Skin epidermis (tissue), 12 donors: ENCODE results near the gene TTC6.

ENCODE experiments used
- H3K27ac ChIP-seq, 21 experiments: fragments of 200-600 bp; sonication (generic) in 11 of 21; one replicate each; pipeline ENCODE4 v1.5.0; 2020; ENCODE audit warnings: mild to moderate bottlenecking in 3 of 21, inconsistent platforms in 2 of 21, moderate library complexity in 2 of 21
- H3K4me3 ChIP-seq, 7 experiments: fragments of 200-600 bp; sonication (generic) in 2 of 7; one replicate each; pipeline ENCODE4 v1.5.0; 2020; ENCODE audit warnings: inconsistent platforms in 2 of 7, mild to moderate bottlenecking in 2 of 7, moderate library complexity in 1 of 7

The TTC6 gene

DNA sequence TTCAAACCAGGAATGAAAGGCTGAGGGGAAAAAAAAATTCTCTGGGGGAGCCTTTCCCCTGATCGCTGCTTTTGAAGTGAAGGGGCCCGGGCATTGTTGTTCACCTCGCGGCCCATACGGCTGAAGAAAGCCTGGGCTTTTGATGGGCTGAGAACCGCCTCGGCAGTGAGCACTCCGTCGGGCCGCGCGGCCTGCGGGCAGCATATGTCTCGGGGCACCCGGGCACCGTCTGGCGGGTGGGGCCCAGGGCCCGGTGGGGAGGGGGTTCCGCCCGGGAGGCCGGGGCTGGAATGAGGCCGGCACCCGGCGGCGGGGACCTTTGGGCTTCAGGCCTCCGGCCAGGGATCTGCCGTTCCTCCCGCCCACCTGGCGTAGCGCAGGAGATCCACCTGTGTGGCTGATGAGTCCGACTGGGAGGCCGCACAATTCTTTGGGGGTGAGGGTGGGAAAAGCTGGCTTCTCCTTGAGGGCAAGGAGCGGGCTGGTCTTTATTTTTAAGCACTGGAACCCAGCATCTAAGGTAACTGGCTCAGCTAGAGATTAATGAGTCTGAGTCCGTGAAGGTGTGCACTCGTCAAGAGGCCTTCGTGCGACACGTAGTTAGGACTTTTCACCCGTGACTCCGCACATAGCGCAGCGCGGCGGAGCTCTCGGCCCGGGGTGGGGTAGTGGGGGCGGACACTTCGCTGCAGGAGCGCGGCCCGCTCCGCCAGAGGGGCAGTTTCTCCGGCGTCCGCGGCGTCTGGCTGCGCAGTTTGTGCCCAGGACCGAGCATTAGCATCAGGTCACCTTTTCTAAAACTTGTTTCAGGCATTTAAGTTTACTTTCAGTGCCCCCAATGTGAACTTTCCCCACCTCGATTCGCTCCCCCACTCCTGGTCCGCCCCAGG, 11.0 kb upstream of the TTC6 start:
- H3K4me3 ChIP-seq = no peak overlapping the region
- no peak overlapping the region for H3K27ac ChIP-seq

DNA sequence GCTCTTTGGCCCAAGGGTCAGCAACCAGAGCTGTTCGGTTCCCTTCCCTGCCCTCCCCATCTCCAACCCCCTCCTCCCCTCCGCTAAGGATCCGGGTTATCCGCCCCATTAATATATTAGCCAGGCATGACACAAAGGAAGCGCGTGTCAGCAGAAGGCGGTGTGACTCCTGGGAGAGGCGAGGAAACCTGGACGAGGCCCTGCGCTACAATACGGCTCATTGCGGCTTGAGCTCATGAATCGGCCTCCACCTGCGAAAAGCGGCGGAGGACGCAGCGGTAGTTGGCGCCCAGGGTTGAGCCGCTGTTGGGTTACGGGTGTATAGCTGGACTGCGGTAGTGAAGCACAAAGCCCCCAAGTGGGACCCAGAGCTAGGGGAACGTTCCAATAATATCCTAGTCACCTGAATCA, 10.3 kb upstream of the TTC6 start:
- Histone ChIP-seq H3K27ac (no peak overlapping the region), H3K4me3 (no peak overlapping the region)

DNA sequence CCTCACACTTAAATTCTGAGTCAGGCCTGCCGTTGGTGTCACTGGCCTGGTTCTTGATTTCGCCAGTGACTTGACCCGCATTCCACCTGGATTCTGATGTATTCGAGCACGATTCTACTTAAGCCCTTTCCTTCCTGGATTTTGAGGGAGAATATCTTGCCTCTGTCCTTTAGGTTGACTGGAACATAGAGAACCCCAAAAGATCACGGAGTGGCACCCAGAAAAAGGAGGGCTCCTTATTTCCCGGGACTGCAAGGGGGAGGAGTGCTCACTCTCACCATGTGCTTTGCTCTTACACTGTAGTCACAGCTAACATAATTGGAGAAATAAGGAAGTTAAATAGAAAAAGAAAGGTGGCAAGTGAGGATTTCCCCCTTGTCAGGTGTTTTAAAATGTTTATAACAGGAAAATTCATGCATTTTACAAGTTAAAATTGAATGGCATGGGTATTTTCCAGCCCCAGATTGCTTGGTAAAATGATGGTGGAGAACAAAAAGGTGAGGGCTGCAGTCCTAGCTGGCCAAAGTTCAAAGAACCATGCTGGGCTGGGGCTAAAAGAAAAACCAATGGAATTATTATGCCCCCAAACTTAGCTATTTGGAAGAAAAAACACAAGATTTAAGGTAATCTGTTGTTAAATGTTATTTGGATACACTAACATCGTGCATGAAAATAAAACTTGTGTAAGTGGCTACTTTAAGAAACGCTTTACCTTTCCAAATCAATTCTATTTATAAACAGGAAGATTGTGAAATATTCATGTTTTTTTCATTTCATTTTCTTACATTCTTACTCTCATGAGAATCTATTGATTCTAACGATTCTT, 9.2 kb upstream of the TTC6 start:
- no peak overlapping the region for H3K4me3 ChIP-seq
- H3K27ac ChIP-seq = no peak overlapping the region

DNA sequence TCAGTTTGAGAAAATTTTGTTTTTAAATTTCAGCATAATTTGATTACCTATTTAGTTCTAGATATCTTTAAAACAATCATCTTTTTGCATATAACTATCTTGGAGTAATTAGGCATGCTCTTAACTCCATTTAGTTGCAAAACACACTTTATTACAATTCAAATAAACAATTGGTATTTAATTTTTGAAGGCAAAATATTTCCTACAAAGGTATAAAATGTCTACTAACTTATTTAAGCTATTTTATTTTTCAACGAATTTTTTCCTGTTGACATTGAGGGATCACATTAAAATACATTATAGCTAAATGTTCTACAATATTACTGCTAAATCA, 8.7 kb upstream of the TTC6 start:
- no peak overlapping the region for H3K27ac ChIP-seq
- H3K4me3 ChIP-seq = no peak overlapping the region

DNA sequence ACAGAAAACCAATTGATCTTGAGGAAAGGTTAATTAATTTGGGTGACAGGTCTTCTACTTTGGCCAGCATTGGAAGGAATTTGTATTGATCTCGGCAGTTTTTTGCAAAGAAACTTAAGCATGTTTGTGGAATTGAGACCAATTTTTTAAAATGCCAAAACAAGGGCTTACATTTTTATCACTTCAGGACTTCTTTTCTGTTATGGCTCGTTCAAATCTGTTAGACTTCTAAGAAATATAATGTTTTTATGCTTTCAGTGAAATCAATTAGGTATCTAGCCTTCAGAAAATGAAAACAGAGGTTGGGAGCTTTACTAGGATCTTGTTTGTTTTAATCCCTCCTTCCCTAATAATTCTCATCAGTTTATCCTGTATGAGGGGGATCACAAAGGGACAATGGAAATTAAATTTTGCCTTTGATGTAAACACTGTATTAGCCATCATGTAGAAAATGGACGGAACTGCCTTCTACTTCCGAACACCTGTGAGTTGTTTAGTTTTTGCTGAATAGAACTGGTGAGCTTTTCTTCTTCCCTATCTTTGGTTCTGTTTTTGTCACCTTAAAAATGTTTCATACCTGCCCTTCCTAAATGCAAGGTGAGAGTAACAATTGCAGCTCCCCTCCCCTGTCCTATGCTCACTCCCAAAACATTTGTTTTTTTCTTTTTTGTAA, 8.2 kb upstream of the TTC6 start:
- Histone ChIP-seq H3K4me3 (no peak overlapping the region), H3K27ac (no peak overlapping the region)

DNA sequence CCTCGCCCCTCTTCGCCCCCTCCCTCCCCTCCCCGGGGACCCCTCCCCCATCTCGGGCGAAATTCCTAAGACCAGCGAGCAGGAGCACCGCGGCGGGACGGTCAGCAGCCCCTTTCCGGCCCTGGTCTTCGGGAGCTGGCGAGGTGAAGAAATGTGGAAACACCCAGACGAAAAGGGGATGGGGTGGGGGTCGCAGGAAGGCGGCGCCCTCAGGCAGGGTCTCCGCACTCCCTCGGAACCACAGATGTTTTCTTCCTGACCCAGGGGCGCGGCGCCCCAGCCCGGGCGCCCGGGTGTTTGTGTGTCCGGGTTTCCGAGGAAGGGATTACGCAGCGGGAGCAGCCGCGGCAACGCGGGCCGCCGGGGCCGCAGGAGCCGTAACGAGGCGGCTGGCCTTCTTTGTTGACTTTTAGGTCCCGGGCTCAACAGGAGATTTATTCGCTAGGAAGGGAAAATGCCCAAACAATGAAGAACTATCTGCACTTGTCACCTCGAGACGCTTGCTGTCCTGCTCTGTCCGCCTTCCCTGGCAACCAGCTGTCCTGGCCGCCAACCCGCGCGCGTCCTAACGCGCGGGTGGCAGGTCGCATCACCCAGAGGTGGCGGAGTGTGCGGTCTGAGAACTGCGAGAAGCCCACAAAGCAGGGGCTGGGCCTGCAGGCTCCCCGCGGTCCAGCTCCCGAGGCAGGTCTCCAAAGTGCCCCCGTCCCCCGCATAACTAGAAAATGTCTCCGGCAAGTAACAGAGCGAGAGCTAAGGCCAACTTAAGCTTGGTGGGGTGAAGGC, 7.4 kb upstream of the TTC6 start:
- no peak overlapping the region for H3K4me3 ChIP-seq
- no peak overlapping the region for H3K27ac ChIP-seq

DNA sequence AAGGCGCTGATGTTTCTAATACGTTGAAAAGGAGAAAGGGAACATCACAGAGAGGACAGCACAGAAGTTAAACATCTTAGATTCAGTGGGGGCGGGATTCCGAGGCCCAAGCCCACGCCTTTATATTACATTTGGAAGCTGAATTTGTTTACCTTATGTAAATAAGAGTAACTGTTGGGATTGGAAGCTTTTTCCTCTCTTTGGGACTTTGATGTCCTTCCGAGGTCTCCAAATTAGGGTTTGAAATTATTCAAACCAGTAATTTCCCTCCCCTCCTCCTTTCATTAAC, 6.8 kb upstream of the TTC6 start:
- no peak overlapping the region for H3K4me3 ChIP-seq

DNA sequence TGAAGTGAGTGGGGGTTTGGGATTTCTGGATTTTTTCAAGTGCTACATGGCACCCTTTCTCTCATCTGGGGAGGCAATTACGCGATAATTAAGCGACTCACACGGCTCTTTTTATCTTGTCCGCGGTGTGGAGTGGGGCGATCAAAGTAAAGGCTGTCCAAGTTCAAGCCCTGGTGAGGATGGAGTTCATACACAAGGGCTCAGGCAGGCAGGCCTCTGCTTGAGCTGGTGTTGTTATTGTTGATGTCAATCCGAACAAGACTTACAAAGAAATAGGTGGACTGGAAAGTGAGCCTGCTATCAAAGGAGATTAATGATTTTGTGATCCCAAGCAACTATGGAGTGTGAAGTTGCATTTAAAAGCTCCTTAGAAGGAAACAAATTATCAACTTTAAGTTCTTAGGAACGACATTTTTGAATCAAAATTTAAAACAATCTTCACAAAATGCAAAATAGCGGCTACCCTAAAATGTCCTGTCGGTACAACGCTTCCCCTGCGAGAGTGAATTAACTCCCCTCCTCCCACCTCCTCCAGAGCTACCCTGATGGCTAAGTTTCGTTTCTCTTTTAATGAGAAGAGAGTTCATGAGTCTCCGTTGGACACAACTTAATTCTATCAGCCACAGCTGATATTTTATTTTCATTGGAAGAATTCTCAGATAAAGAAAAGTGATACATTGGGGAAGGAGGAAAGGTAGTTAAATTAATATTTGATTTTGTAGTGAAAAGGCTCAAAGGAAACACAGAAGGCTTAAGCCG, 6.3 kb upstream of the TTC6 start:
- Histone ChIP-seq H3K4me3 (no peak overlapping the region), H3K27ac (no peak overlapping the region)

More for the DNA sequence above, 6.8 kb upstream of the TTC6 start:
- no peak overlapping the region for H3K27ac ChIP-seq

DNA sequence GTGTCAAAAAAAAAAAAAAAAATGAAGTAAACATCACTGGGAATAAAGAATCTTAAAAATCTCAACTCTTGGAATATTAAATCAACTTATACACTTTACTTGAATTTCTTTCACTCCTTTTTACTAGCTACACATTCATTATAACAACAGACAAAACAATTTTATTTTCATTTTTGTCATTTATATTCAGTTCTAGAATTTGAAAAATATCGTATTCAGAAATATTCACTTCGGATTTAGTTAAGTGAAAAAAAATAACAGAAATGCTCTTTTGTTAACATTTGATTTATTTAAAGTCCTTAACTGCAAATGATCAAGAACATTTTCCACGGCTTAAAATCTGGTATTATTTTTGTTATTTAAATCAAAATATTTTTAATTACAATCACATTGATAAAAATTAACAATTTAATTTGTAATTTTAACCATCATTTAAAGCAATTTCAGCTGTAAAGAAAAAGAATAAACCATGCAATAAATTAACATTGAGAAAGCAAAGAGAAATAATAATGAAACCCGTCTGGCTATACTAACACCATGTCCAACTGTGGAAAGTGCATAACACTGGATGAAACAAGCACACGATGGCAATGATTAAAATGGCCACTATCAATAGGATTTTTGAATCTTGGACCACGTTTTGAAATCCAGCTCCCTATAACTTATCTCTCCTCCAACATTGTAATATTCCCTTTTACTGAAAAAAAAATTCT, 5.6 kb upstream of the TTC6 start:
- Histone ChIP-seq H3K27ac (no peak overlapping the region), H3K4me3 (no peak overlapping the region)

DNA sequence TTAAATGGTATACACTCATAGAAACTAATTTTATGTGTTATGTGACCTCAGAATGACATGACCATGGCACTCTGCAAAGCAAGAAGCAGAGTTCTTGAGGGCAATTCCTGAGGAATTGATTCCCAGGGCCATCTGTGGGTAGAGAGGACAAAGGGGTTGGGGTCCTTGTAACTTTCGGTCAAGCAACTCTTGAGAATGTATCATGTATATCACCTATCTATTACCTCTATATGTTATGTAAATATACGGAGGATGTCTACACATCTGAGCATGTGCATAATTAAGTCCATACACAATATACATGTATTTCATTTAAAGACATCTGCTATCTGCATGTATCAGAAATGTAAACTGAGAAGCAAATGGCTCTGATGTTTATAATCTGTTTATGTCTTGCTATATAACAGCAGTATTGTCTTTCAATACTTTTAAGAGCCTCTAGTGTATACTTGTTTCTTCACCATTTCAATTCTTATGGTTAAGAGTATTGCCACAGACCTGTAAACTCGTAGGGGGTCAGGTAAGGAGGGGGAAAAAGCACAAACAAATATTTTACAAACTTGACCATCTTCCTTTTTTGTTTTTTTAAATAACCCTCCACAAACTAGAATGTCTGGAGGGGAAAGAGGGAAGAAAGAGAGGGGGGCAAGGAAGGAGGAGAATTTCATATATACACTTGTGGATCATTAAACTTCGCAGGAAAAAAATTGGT, 4.8 kb upstream of the TTC6 start:
- Histone ChIP-seq H3K27ac (no peak overlapping the region), H3K4me3 (no peak overlapping the region)

DNA sequence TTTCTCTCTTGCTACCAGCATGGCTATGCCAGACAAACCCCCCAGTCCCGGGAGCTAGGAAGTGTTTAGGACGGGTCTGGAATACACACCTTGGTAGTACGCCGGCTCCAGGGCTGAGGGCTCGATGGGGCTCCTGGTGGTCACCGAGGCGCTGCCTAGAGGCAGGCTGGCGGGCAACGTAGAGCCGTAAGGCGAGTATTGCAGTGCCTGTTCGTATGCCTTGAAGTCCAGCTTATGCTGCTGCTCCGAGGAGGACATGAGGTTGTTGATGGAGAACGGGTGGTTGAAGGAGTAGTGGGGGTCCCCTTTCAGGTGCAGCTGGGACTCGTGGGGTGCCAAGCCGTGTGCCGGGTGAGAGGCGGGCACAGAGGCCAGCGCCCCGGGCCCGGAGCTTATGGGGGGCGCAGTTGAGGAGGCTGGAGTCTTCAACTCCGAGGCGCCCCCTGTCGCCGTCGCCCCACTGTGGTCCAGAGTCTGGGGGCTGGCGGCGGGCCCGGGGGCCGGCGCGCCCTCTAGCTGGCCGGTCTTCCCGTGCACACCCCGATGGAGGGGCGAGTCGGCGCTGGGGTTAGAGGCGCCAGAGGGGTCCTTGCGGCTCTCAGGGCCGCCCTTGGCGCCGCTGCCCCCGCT, 4.0 kb upstream of the TTC6 start:
- no peak overlapping the region for H3K4me3 ChIP-seq
- H3K27ac ChIP-seq = no peak overlapping the region

DNA sequence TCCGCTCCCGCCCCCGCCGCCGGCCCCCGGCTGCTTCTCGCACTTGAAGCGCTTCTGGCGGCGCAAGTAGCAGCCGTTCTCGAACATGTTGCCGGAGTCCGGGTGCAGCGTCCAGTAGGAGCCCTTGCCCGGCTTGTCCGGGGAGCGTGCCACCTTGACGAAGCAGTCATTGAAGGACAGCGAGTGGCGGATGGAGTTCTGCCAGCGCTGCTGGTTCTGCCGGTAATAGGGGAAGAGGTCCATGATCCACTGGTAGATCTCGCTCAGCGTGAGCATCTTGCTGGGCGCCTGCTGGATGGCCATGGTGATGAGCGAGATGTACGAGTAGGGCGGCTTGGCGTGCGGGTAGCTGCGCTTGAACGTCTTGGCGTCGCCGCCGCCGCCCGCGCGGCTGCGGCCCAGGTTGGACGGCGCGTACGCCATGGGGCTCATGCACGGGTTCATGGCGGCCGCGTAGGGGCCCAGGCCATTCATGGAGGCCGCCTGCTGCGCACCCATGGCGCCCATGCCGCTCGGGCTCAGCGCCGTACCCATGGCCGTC, 3.4 kb upstream of the TTC6 start:
- H3K27ac ChIP-seq = no peak overlapping the region
- H3K4me3 ChIP-seq = no peak overlapping the region

DNA sequence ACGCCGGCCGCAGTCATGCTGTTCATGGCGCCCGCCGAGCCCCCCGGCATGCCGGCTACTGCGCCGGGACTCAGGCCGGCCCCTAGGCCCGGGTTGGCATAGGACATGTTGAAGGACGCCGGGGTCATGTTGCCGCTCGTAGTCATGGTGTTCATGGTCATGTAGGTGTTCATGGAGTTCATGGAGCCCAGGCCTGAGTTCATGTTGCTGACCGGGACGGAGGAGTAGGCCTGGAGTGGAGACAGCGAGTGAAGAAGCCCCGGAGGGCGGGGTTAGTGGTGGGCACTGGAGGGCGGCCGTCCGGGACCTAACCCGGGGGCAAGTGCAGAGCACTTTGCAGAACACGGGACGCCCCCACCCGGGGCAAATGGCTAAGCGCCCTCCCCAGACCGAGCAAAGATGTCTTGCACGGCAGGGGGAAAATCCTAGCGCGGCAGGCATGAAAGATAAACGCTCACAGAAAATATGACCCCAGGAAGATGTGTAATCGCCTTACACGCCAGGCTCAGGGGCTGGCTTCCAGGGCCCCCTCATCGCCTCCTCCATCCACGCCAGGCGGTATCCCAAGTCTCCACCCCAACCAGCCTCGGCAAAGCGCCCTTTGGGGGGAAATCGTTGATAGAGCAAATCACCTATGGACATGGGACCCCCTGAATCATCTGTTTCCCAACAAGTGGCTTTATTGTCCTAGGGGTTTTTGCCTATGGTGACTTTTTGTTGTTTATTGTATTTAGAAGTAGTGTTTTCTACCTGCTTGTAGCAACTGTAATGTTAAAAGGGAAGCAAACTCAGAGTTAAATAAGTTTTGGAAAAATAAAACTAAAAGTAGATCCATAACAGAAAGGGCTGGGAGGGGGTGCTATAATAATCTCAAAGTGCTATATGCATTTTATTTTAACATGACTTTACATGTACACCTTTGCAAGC, 2.7 kb upstream of the TTC6 start:
- H3K27ac ChIP-seq = no peak overlapping the region
- H3K4me3 ChIP-seq = no peak overlapping the region

DNA sequence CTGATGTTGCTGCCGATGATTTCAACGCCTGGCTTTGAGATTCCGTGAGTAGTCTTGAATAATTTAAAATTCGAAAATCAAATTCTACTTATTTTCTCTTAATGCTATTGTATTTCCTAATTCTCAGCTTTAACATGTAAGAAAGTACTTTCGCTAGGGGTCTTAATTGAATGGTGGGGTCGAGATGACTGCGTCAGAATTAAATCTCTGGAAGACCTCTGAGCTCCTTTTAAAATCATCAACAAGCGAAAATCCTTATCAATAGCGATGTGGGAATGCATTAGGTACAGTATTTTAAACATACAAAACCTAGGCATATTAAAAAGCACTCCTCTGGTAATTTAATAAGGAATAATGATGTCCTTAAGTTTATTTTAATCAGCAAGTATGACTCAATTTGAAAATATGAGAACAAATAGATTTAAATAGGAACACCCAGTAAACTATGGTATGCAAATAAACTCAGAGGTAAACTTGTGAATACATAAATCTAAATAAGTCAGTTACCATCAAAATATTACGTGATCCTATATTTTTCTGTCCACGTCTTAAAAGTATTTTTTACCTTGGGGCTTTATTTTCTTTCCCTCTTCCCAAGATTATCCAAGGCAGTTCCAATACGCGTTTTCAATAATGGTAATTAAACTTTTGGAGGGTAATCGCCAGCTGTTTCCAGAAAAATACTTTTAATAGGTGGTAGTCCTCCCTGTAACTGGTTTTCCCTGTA, 1.8 kb upstream of the TTC6 start:
- Histone ChIP-seq H3K27ac (no peak overlapping the region), H3K4me3 (peak overlapping the region in 1 of 7 experiments; percentile 40)

DNA sequence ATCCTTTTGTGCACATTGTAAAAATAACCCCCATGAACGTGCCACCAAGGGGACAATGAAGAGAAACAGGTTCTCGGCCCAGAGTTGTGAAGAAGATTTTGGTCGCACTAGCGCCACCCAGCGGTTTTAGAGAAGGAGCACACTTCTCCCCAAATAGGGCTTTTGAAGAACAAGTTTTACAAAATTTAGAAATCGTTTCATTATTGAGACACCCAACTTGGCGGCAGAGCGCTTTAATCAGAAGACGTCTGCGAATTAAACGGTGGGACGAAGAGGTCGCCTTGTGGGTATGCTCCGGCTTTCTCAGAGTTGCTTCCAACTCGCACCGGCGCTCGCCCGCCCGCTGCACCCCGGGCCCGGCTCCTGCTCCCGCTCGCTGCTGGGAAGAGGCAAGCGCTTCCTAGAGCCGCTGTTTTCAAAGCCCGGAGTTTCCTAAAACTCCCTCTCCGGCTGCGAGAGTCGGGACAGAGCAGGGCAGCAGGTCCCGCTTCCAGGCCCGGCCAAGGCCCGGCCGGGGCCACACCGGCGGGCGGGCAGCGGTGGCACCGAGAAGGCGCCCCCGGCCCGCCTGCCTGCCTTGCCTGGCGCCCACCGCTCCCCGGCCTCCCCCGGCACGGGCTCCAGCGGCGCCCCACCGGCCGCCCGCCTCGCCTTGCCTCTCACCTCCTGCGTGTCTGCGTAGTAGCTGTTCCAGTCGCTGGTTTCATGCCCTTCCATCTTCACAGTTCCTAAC, 1.0 kb upstream of the TTC6 start:
- Histone ChIP-seq H3K4me3 (peak overlapping the region; percentile 6 to 40 (median 27)), H3K27ac (peak overlapping the region in 2 of 21 experiments; percentile 4 to 29)
